ENCODE measurements around the gene NAB2.
A peak's percentile ranks its signal among the peaks of the same experiment; 100 is the strongest.

Gene NAB2

GRCh38 chr12:57138526-57139272, 49.8 kb downstream of the NAB2 start:
- DNase-seq: no peak
- no peak for TF ChIP-seq CTCF (IDR thresholded peaks at IDR 0.05)
- H3K4me1 Mint-ChIP-seq: peaks cover 94% of the 10 kb centered on the region
- peaks cover 4% of the 10 kb centered on the region for H3K27me3 Mint-ChIP-seq (ENCODE audit: low read depth, poor library complexity)
- H3K4me3 Mint-ChIP-seq: no peak overlapping the region
- H3K36me3 Mint-ChIP-seq (ENCODE audit: low read depth): peaks cover 39% of the 10 kb centered on the region
- H3K27ac Mint-ChIP-seq: peak overlapping the region; percentile 76
- no peaks in the 10 kb centered on the region for H3K9me3 Mint-ChIP-seq

GRCh38 chr12:57139796-57140649, 51.1 kb downstream of the NAB2 start:
- no peak overlapping the region for H3K4me3 Mint-ChIP-seq
- H3K4me1 Mint-ChIP-seq: peaks cover 83% of the 10 kb centered on the region
- peaks cover 51% of the 10 kb centered on the region for H3K36me3 Mint-ChIP-seq (ENCODE audit: low read depth)
- H3K9me3 Mint-ChIP-seq: no peaks in the 10 kb centered on the region
- no peak for TF ChIP-seq CTCF (IDR thresholded peaks at IDR 0.05)
- peaks cover 4% of the 10 kb centered on the region for H3K27me3 Mint-ChIP-seq (ENCODE audit: low read depth, poor library complexity)
- peak overlapping the region; percentile 4 for H3K27ac Mint-ChIP-seq
- DNase-seq: no peak

GRCh38 chr12:57141249-57141648, 52.3 kb downstream of the NAB2 start:
- DNase-seq: no peak
- peak overlapping the region; percentile 95 for H3K27ac Mint-ChIP-seq
- H3K36me3 Mint-ChIP-seq (ENCODE audit: low read depth): peaks cover 64% of the 10 kb centered on the region
- H3K4me3 Mint-ChIP-seq: no peak overlapping the region
- TF ChIP-seq CTCF (IDR thresholded peaks at IDR 0.05): no peak
- H3K27me3 Mint-ChIP-seq (ENCODE audit: low read depth, poor library complexity): no peaks in the 10 kb centered on the region
- H3K9me3 Mint-ChIP-seq: no peaks in the 10 kb centered on the region
- H3K4me1 Mint-ChIP-seq: peaks cover 83% of the 10 kb centered on the region

- Mint-ChIP-seq H3K27ac (peak overlapping the region; percentile 95), H3K36me3 (ENCODE audit: low read depth) (peaks cover 65% of the 10 kb centered on the region), H3K27me3 (ENCODE audit: low read depth, poor library complexity) (no peaks in the 10 kb centered on the region), H3K4me1 (peaks cover 84% of the 10 kb centered on the region), H3K9me3 (no peaks in the 10 kb centered on the region), H3K4me3 (peak overlapping the region; percentile 25)
- DNase-seq: no peak
- TF ChIP-seq CTCF (IDR thresholded peaks at IDR 0.05): no peak
Measured at GRCh38 chr12:57142121-57142520, 53.2 kb downstream of the NAB2 start.

- Mint-ChIP-seq H3K27me3 (ENCODE audit: low read depth, poor library complexity) (no peaks in the 10 kb centered on the region), H3K36me3 (ENCODE audit: low read depth) (peaks cover 65% of the 10 kb centered on the region), H3K4me3 (peak overlapping the region; percentile 44), H3K27ac (peak overlapping the region; percentile 95), H3K9me3 (no peaks in the 10 kb centered on the region), H3K4me1 (peaks cover 86% of the 10 kb centered on the region)
- DNase-seq: no peak
- no peak for TF ChIP-seq CTCF (IDR thresholded peaks at IDR 0.05)
Measured at GRCh38 chr12:57142727-57143126, 53.8 kb downstream of the NAB2 start.

All from nephron progenitor cell (in vitro differentiated cells).